Measurements from ENCODE around the gene CYBB. TPM values are rescaled to one million over a fixed set of nuclear protein-coding genes. Genes with fewer than 3 reads are reported as not detected.

The CYBB gene
- polyA plus RNA-seq, 2 of the 4 experiments (the other 2 are of a cell fraction), result 0.04 to 0.12 TPM

GRCh38 chrX:37796310-37796709, 16.5 kb downstream of the CYBB start:
- CTCF ChIA-PET, result interaction anchor here (1.1 kb wide), 1 partner anchor 29 kb away, joined by 3 read pairs; no protein-coding TSS in a partner anchor
- Histone ChIP-seq H3K4me1 (no peaks in the 10 kb centered on the region), H3K27ac (no peak overlapping the region), H3K9me3 (no peaks in the 10 kb centered on the region), H3K4me2 (no peak overlapping the region), H3K4me3 (no peak overlapping the region)
- DNase-seq (ENCODE audit: low read depth in 1 of 2, low spot score in 1 of 2), result no peak
- FAIRE-seq, result peak; percentile 72
- TF ChIP-seq ZSCAN20 (CRISPR knock-in tag; IDR thresholded peaks at IDR 0.05) (no peak), NR3C1 (IDR thresholded peaks at IDR 0.05) (no peak), HOXA7 (CRISPR knock-in tag; IDR thresholded peaks at IDR 0.05) (no peak), EHF (CRISPR knock-in tag; IDR thresholded peaks at IDR 0.05) (no peak), RNF2 (IDR thresholded peaks at IDR 0.05; ENCODE audit: borderline replicate concordance, low read depth) (no peak), FOSB (CRISPR knock-in tag; IDR thresholded peaks at IDR 0.05) (no peak), JUN (IDR thresholded peaks at IDR 0.05) (no peak), HOXB13 (CRISPR knock-in tag; IDR thresholded peaks at IDR 0.05; ENCODE audit: low read depth) (no peak), RARB (CRISPR knock-in tag; IDR thresholded peaks at IDR 0.05) (no peak)
- POLR2A ChIA-PET, result no interaction called here
- no peak for ATAC-seq

DNA sequence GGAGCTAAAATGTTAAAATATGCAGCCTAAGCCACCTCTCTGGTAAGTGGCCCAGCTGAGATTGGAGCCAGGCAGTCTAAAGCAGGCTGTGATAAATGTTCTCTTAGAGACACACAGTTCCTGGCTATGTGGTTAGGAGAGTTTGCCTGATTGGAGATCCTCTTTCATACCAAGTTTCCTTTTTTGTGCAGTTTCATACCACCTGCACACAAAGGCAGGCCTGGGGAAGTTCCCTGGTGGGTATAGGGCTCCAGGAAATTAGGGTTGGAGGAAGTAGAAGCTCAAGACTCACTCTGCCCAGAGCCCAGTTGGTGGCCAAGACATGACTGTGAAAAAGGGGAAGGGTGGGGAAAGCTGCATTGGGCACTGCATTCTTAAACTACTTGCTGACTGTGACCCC, 16.9 kb downstream of the CYBB start:
- no peak overlapping the region for H3K27ac ChIP-seq
- no peak overlapping the region for H3K4me3 ChIP-seq
- DNase-seq (ENCODE audit: low read depth in 1 of 2, low spot score in 1 of 2), result no peak
- no peaks in the 10 kb centered on the region for H3K4me1 ChIP-seq
- no peak for FAIRE-seq
- no peak for ATAC-seq
- H3K4me2 ChIP-seq, result no peak overlapping the region
- H3K9me3 ChIP-seq, result no peaks in the 10 kb centered on the region
- POLR2A ChIA-PET, result no interaction called here
- CTCF ChIA-PET, result interaction anchor here (1.1 kb wide), 1 partner anchor 29 kb away, joined by 3 read pairs; no protein-coding TSS in a partner anchor
- TF ChIP-seq, protein P1, sequence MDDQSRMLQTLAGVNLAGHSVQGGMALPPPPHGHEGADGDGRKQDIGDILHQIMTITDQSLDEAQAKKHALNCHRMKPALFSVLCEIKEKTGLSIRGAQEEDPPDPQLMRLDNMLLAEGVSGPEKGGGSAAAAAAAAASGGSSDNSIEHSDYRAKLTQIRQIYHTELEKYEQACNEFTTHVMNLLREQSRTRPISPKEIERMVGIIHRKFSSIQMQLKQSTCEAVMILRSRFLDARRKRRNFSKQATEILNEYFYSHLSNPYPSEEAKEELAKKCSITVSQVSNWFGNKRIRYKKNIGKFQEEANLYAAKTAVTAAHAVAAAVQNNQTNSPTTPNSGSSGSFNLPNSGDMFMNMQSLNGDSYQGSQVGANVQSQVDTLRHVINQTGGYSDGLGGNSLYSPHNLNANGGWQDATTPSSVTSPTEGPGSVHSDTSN (IDR thresholded peaks at IDR 0.05), result no peak
- TF ChIP-seq, protein P2, sequence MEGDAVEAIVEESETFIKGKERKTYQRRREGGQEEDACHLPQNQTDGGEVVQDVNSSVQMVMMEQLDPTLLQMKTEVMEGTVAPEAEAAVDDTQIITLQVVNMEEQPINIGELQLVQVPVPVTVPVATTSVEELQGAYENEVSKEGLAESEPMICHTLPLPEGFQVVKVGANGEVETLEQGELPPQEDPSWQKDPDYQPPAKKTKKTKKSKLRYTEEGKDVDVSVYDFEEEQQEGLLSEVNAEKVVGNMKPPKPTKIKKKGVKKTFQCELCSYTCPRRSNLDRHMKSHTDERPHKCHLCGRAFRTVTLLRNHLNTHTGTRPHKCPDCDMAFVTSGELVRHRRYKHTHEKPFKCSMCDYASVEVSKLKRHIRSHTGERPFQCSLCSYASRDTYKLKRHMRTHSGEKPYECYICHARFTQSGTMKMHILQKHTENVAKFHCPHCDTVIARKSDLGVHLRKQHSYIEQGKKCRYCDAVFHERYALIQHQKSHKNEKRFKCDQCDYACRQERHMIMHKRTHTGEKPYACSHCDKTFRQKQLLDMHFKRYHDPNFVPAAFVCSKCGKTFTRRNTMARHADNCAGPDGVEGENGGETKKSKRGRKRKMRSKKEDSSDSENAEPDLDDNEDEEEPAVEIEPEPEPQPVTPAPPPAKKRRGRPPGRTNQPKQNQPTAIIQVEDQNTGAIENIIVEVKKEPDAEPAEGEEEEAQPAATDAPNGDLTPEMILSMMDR (IDR thresholded peaks at IDR 0.05), result no peak
- TF ChIP-seq, protein P3, sequence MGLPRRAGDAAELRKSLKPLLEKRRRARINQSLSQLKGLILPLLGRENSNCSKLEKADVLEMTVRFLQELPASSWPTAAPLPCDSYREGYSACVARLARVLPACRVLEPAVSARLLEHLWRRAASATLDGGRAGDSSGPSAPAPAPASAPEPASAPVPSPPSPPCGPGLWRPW (IDR thresholded peaks at IDR 0.05), result no peak
- TF ChIP-seq HOXB13 (CRISPR knock-in tag; IDR thresholded peaks at IDR 0.05; ENCODE audit: low read depth), result no peak
- TF ChIP-seq MAFK (IDR thresholded peaks at IDR 0.05; ENCODE audit: partially characterized antibody), result no peak
- TF ChIP-seq FOXS1 (CRISPR knock-in tag; IDR thresholded peaks at IDR 0.05), result no peak
- TF ChIP-seq ZNF302 (CRISPR knock-in tag; IDR thresholded peaks at IDR 0.05), result no peak
- no peak for TF ChIP-seq CHD4 (IDR thresholded peaks at IDR 0.05; ENCODE audit: borderline replicate concordance)
- TF ChIP-seq, protein P4, sequence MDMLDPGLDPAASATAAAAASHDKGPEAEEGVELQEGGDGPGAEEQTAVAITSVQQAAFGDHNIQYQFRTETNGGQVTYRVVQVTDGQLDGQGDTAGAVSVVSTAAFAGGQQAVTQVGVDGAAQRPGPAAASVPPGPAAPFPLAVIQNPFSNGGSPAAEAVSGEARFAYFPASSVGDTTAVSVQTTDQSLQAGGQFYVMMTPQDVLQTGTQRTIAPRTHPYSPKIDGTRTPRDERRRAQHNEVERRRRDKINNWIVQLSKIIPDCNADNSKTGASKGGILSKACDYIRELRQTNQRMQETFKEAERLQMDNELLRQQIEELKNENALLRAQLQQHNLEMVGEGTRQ (IDR thresholded peaks at IDR 0.05), result no peak

DNA sequence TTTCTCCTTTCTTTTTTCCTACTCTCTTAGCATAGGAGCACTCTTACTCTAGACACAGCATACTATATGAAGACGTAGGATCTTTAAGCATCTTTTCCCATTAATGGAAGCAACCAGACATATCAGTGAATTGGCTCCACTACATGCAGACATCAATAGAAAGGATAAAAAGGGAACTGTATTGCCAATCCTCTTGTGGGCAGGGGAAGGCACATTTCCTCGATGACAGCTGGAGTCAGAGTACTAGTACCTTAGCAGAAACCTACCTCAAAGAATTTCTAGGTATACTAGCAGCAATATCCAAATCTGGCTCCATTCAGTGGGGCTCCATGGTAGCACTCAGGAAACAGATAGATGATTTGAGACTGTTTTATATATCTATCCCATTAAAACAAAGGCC, 20.1 kb downstream of the CYBB start:
- Histone ChIP-seq H3K9me3 (no peaks in the 10 kb centered on the region), H3K4me3 (no peak overlapping the region), H3K27ac (no peak overlapping the region), H3K4me1 (no peaks in the 10 kb centered on the region), H3K4me2 (no peak overlapping the region)
- ChIA-PET CTCF (no interaction called here), POLR2A (no interaction called here)
- ATAC-seq (no peak), DNase-seq (ENCODE audit: low read depth in 1 of 2, low spot score in 1 of 2) (no peak), FAIRE-seq (no peak)
- WGBS (ENCODE audit: missing lambda C conversion rate), result 45% methylated on average over 2 of the region's 2 CpGs
- TF ChIP-seq TFCP2L1 (CRISPR knock-in tag; IDR thresholded peaks at IDR 0.05) (no peak), RAD21 (conservative IDR thresholded peaks at IDR 0.05 in 1 of 2, IDR thresholded peaks at IDR 0.05 in 1 of 2) (no peak), HMGXB4 (CRISPR knock-in tag; IDR thresholded peaks at IDR 0.05; ENCODE audit: borderline replicate concordance) (no peak), RCOR1 (IDR thresholded peaks at IDR 0.05; ENCODE audit: low read depth, low read length) (no peak), MAX (IDR thresholded peaks at IDR 0.05) (no peak), HOXB13 (CRISPR knock-in tag; IDR thresholded peaks at IDR 0.05; ENCODE audit: low read depth) (no peak), POLR2AphosphoS2 (conservative IDR thresholded peaks at IDR 0.05; ENCODE audit: low read length) (no peak), MAZ (IDR thresholded peaks at IDR 0.05; ENCODE audit: borderline replicate concordance, low read depth, low read length) (no peak), FOSB (CRISPR knock-in tag; IDR thresholded peaks at IDR 0.05) (no peak), FOXS1 (CRISPR knock-in tag; IDR thresholded peaks at IDR 0.05) (no peak)
- TF ChIP-seq, protein P5, sequence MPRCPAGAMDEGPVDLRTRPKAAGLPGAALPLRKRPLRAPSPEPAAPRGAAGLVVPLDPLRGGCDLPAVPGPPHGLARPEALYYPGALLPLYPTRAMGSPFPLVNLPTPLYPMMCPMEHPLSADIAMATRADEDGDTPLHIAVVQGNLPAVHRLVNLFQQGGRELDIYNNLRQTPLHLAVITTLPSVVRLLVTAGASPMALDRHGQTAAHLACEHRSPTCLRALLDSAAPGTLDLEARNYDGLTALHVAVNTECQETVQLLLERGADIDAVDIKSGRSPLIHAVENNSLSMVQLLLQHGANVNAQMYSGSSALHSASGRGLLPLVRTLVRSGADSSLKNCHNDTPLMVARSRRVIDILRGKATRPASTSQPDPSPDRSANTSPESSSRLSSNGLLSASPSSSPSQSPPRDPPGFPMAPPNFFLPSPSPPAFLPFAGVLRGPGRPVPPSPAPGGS (IDR thresholded peaks at IDR 0.05), result no peak
- TF ChIP-seq, protein P6, sequence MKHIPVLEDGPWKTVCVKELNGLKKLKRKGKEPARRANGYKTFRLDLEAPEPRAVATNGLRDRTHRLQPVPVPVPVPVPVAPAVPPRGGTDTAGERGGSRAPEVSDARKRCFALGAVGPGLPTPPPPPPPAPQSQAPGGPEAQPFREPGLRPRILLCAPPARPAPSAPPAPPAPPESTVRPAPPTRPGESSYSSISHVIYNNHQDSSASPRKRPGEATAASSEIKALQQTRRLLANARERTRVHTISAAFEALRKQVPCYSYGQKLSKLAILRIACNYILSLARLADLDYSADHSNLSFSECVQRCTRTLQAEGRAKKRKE (CRISPR knock-in tag; IDR thresholded peaks at IDR 0.05; ENCODE audit: low read depth), result no peak
- TF ChIP-seq, protein P3 (IDR thresholded peaks at IDR 0.05), result no peak
